HG02852 (cell line): ENCODE measurements around the gene ASCL5.

Experiments used
- ATAC-seq: cut with Tn5 transposase; IDR thresholded peaks from one replicate; pipeline ENCODE4 v1.9.1; 2021; ENCODE audit warnings: mild to moderate bottlenecking, moderate library complexity; ENCODE audit not compliant: unreplicated experiment

ASCL5 gene

GRCh38 chr1:201136355-201137023 is 9.5 kb upstream of the ASCL5 start:
- ATAC-seq = no peak

- no peak for ATAC-seq
These were observed 7.4 kb upstream of the ASCL5 start for GRCh38 chr1:201134405-201134804.

GRCh38 chr1:201131398-201131797 is 4.4 kb upstream of the ASCL5 start:
- ATAC-seq = no peak

- no peak for ATAC-seq
These were observed 2.0 kb upstream of the ASCL5 start for GRCh38 chr1:201128962-201129361.

- ATAC-seq = no peak
These were observed 1.5 kb upstream of the ASCL5 start for GRCh38 chr1:201128476-201128875.

GRCh38 chr1:201127755-201128455 is 921 bp upstream of the ASCL5 start:
- no peak for ATAC-seq

- ATAC-seq = no peak
These were observed 537 bp downstream of the ASCL5 start for GRCh38 chr1:201126463-201126831.

- ATAC-seq = no peak
These were observed 1.2 kb downstream of the ASCL5 start for GRCh38 chr1:201125800-201126199.

- no peak for ATAC-seq
These were observed 2.0 kb downstream of the ASCL5 start for GRCh38 chr1:201125019-201125418.

- no peak for ATAC-seq
These were observed 3.1 kb downstream of the ASCL5 start for GRCh38 chr1:201123866-201124265.

GRCh38 chr1:201122321-201122957 is 4.5 kb downstream of the ASCL5 start:
- no peak for ATAC-seq

GRCh38 chr1:201119206-201120197 is 7.5 kb downstream of the ASCL5 start:
- ATAC-seq = no peak

GRCh38 chr1:201116091-201116490 is 10.9 kb downstream of the ASCL5 start:
- ATAC-seq = no peak

- ATAC-seq = no peak
These were observed 11.5 kb downstream of the ASCL5 start for GRCh38 chr1:201115390-201115937.

- peak; percentile 85 for ATAC-seq
These were observed 12.5 kb downstream of the ASCL5 start for GRCh38 chr1:201114245-201115131.

GRCh38 chr1:201113451-201114244 is 13.3 kb downstream of the ASCL5 start:
- no peak for ATAC-seq

- no peak for ATAC-seq
These were observed 14.1 kb downstream of the ASCL5 start for GRCh38 chr1:201112926-201113325.

- no peak for ATAC-seq
These were observed 14.7 kb downstream of the ASCL5 start, which contains the start of gene CACNA1S for GRCh38 chr1:201112173-201112731. TSS of gene CACNA1S (minus strand) at chr1:201112426. CDS start at chr1:201112339, 87 bp downstream.
